VCaP (cell line): ENCODE data around the gene FGF11.

Source experiments
- H3K27ac ChIP-seq: fragments of 450-650 bp; 2 replicates; pipeline ENCODE4 v1.5.1; 2017
- TF ChIP-seq, protein P1 (sequence below): fragments of 450-650 bp; conservative IDR thresholded peaks from 2 replicates; pipeline ENCODE4 v1.5.1; 2017; ENCODE audit warnings: mild to moderate bottlenecking, moderate library complexity

FGF11 gene

DNA sequence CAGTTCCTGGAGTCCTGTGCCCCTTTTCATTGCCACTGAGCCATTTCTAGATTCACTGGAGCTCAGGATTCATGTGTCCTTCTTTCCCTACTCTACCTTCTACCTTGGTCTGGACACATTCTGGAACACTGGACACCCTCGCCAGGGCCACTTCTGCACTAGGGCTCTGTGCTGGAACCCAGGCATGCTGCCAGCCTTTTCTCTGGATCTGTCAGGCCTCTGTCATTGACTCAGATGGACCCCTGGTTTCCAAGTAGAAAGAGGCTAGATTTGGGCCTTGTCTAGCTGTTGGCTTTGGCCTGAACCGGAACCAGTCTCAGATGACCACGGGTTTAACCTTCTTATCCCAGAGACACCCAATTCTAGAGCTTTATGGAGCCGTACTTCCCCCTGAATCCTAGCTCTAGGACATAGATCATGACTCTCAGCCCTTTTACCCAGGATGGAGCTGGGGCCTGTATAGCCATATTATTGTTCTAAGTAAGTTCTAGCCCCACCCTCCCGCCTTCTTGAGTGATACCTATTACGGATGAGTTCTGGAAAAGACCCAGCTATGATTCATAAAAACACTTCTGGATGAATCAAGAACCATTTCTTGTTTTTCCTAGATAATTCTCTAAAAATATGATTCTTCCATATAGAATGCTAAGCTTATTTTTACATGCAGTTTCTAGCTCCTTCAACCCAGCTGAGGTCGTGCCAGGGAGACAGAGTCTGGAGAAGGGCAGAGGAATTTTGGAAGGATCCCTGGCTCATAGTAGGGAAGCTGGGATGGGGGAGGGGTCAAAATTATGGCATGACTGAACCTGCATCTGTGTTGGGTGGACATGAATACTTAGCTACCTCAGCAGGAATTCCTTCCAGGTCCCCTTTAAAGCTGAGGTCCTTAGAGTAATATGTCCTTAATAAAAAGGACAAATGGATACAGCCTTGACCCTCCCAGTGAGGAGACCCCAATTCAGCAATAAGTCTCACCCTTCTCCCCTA is 4.5 kb downstream of the FGF11 start:
- no peak overlapping the region for H3K27ac ChIP-seq

DNA sequence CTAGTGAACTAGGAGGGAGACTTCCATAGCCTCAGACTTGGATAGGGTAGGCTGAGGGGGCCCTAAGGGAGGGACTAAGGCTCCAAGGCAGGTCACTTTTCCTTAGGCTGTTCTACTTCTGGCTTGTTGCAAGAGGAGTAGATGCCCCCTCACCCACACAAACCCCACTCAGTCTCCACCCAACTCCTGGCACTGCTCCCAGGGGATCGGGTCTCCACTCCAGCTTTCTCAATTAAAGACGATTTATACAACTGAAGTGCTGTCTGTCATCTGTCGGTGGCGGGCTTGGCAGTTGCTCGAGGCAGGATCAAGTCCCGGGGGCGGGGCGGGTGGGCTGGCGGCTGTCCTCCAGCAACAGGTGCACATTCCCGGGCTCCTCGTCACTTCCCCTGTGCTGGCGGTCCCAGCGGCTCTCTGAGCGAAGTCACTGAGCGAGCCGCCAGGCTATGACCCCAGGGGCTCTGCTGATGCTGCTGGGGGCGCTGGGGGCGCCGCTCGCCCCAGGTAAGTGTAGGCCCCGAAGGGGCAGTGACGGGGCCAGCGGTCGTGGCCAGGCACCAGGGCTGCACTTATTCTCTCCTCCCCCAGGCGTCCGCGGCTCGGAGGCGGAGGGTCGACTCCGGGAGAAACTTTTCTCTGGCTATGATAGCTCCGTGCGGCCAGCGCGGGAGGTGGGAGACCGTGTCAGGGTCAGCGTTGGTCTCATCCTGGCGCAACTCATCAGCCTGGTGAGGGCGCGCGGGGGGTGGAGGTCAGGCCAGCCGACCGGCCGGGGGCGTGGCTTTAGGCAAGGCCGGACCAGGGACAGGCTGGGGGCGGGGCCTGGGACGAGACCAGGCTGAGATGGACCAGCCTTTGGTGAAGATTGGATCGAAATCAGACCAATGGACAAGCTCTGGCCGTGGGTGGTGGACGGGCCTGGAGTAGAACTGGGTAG is 5.6 kb downstream of the FGF11 start, which contains the start of gene CHRNB1:
Gene CHRNB1, plus strand, starts transcription at position 380 of the 937 bp plus-strand sequence. Its CDS starts 67 bp downstream, at position 447.
- no peak within 1 kb of the TSS for H3K27ac ChIP-seq

More for the DNA sequence above, 4.5 kb downstream of the FGF11 start:
- TF ChIP-seq, protein P1, sequence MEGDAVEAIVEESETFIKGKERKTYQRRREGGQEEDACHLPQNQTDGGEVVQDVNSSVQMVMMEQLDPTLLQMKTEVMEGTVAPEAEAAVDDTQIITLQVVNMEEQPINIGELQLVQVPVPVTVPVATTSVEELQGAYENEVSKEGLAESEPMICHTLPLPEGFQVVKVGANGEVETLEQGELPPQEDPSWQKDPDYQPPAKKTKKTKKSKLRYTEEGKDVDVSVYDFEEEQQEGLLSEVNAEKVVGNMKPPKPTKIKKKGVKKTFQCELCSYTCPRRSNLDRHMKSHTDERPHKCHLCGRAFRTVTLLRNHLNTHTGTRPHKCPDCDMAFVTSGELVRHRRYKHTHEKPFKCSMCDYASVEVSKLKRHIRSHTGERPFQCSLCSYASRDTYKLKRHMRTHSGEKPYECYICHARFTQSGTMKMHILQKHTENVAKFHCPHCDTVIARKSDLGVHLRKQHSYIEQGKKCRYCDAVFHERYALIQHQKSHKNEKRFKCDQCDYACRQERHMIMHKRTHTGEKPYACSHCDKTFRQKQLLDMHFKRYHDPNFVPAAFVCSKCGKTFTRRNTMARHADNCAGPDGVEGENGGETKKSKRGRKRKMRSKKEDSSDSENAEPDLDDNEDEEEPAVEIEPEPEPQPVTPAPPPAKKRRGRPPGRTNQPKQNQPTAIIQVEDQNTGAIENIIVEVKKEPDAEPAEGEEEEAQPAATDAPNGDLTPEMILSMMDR = no peak

GRCh38 chr17:7445619-7445968 is 6.3 kb downstream of the FGF11 start:
- no peak overlapping the region for H3K27ac ChIP-seq
- TF ChIP-seq, protein P1 = no peak

More for the DNA sequence above, 5.6 kb downstream of the FGF11 start, which contains the start of gene CHRNB1:
- TF ChIP-seq, protein P1 = no peak

DNA sequence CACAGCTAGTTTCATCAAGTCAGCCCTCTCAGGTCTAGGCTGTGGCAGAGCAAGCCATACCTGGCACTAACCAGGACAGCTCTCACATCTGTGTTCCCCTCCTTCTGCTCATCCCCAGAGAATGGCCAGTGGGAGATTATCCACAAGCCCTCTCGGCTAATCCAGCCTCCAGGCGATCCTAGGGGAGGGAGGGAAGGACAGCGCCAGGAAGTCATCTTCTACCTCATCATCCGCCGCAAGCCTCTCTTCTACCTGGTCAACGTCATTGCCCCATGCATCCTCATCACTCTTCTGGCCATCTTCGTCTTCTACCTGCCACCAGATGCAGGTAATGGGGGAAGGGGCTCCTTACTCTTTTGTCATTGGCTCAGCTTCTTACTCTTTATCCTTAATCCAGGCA is 9.1 kb downstream of the FGF11 start:
- H3K27ac ChIP-seq = no peak overlapping the region
- TF ChIP-seq, protein P1 = no peak

DNA sequence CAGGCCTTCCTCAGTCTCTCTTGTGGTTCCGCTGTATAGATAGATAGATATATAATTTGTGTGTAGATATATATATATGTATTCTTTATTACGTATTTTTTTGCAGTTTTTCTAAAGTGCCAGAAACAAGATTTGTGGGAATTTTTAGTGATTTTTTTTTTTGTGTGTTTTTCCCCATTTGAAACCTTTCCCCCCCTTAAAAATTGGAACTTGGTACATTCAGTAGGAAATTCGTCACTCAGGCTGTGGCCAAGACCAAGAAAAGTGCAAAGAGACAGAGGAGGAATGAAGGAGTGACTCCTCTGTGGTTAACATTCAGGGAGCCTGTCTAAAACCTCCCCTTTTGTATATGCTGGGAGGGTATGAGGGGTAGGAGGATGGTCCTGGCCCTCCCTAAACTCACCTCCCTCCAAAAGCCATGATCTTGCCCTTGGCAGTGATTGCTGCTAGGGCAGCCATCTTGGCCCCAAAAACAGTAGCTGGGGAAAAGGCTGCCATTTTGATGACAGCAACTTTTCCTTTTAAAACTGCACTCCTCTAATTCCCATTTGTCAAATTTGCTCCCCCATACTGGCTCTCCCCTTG is 20.7 kb downstream of the FGF11 start:
- TF ChIP-seq, protein P1 = no peak

DNA sequence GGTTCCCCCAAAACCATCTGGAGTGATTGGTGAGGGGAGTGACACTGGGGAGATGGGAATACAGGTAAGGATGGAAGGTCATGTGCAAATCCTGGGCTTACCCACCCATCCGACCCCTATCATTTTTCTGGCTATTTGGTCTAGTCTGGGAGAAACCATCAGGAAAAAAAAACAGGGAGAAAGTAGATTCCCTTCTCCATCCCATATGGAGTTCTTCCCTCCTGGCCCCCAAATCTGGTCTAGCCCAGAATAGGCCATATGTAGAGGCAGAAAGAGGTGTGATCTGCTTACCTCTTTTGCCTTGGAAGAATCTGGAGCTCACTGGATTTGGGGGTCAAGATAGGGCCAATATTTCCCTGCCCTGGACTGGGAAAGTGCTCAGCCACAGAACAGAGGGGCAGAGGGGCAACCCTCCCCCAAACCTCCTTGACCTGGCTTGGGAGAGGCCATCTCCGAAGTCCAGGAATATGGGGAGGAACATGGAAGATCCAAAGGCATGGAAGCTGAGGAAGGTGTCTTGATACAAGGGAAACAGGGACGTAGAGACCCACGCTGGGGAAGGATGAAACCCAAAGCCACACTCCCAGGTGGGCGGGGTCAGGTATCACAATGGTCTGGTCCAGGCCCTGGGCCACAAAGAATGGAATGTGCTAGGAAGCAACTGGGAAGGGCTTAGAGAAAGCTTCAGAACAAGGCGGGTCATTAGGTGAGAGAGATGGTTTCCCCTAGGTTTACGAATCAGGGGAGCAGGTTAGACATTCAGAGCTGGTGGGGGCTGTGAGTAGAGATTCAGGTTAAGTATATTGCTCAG is 21.7 kb downstream of the FGF11 start:
- no peak overlapping the region for H3K27ac ChIP-seq
- TF ChIP-seq, protein P1 = no peak

More for the DNA sequence above, 20.7 kb downstream of the FGF11 start:
- H3K27ac ChIP-seq = no peak overlapping the region
